Mammary epithelial cell (primary cell): ENCODE results near the gene RAD51B.

Source experiments
- EZH2 ChIP-seq: IDR thresholded peaks from 2 replicates; pipeline ENCODE4 v1.6.1; 2012; ENCODE audit warnings: low read length, inconsistent platforms, borderline replicate concordance
- TF ChIP-seq, protein P1 (sequence below), 2 donors: IDR thresholded peaks in 1 of 2; conservative IDR thresholded peaks in 1 of 2; 2 replicates each; pipeline ENCODE4 v1.5.1; 2011 to 2012; ENCODE audit warnings: inconsistent platforms in 2 of 2, low read length in 2 of 2, mild to moderate bottlenecking in 2 of 2, control low read depth in 1 of 2, low read depth in 1 of 2; ENCODE audit not compliant: insufficient read depth in 1 of 2; ENCODE audit errors: extremely low read depth in 1 of 2

DNA sequence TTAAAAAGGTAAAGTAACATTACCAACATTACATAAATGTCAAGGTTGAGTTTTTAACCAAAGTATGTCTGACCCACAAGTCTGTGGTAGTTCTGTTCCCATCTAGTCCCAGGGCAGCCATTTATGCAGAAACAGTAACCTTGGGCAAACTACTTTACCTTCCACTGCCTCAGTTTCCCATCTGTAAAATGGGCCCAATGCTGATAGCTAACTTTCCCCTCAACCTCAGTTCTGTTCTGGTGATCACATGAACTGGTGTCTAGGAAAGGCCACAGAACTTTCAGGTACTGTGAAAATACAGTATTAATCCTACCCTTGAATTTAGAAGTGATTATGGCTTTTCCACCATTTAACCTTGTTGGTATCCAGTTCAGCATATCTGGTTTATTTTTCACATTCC, 859.7 kb downstream of the RAD51B start:
- TF ChIP-seq, protein P1, sequence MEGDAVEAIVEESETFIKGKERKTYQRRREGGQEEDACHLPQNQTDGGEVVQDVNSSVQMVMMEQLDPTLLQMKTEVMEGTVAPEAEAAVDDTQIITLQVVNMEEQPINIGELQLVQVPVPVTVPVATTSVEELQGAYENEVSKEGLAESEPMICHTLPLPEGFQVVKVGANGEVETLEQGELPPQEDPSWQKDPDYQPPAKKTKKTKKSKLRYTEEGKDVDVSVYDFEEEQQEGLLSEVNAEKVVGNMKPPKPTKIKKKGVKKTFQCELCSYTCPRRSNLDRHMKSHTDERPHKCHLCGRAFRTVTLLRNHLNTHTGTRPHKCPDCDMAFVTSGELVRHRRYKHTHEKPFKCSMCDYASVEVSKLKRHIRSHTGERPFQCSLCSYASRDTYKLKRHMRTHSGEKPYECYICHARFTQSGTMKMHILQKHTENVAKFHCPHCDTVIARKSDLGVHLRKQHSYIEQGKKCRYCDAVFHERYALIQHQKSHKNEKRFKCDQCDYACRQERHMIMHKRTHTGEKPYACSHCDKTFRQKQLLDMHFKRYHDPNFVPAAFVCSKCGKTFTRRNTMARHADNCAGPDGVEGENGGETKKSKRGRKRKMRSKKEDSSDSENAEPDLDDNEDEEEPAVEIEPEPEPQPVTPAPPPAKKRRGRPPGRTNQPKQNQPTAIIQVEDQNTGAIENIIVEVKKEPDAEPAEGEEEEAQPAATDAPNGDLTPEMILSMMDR (conservative IDR thresholded peaks at IDR 0.05 in 1 of 2, IDR thresholded peaks at IDR 0.05 in 1 of 2; ENCODE audit: extremely low read depth in 1 of 2, insufficient read depth in 1 of 2, low read depth in 1 of 2, low read length in 2 of 2): no peak
- no peak for TF ChIP-seq EZH2
